CD4-positive, alpha-beta T cell treated with Interleukin-12 subunit alpha and Interleukin-12 subunit beta, for 1 hour (primary cell): Measurements from ENCODE around the gene ATP5F1E.
A peak's percentile ranks its signal among the peaks of the same experiment; 100 is the strongest.

Source experiments
- DNase-seq: peaks from one replicate; pipeline ENCODE4 v3.0.0-alpha.2; 2020

Gene ATP5F1E

GRCh38 chr20:59032023-59032712 is at the start of gene ATP5F1E:
Gene ATP5F1E, minus strand, starts transcription at chr20:59032335. Its CDS starts 84 bp downstream, at chr20:59032251.
- DNase-seq = peak; percentile 98

- DNase-seq = no peak
These were observed 48.9 kb upstream of the ATP5F1E start for GRCh38 chr20:59081036-59081435.

- DNase-seq = no peak
These were observed 46.1 kb upstream of the ATP5F1E start for GRCh38 chr20:59078231-59078630.

GRCh38 chr20:59077705-59078104 is 45.6 kb upstream of the ATP5F1E start:
- no peak for DNase-seq

- no peak for DNase-seq
These were observed 43.9 kb upstream of the ATP5F1E start for GRCh38 chr20:59075934-59076508.

GRCh38 chr20:59074456-59074855 is 42.3 kb upstream of the ATP5F1E start:
- DNase-seq = no peak

GRCh38 chr20:59073582-59073981 is 41.4 kb upstream of the ATP5F1E start:
- no peak for DNase-seq

- DNase-seq = no peak
These were observed 39.1 kb upstream of the ATP5F1E start for GRCh38 chr20:59071216-59071615.

GRCh38 chr20:59069026-59069425 is 36.9 kb upstream of the ATP5F1E start:
- no peak for DNase-seq

- no peak for DNase-seq
These were observed 36.4 kb upstream of the ATP5F1E start for GRCh38 chr20:59068534-59068933.

GRCh38 chr20:59064214-59064722 is 32.1 kb upstream of the ATP5F1E start:
- DNase-seq = no peak

GRCh38 chr20:59063358-59064213 is 31.5 kb upstream of the ATP5F1E start:
- DNase-seq = no peak

- DNase-seq = no peak
These were observed 29.9 kb upstream of the ATP5F1E start for GRCh38 chr20:59062081-59062480.

GRCh38 chr20:59055302-59055701 is 23.2 kb upstream of the ATP5F1E start:
- DNase-seq = peak; percentile 48

- no peak for DNase-seq
These were observed 19.6 kb upstream of the ATP5F1E start for GRCh38 chr20:59051666-59052185.

- no peak for DNase-seq
These were observed 18.3 kb upstream of the ATP5F1E start for GRCh38 chr20:59050437-59050836.

GRCh38 chr20:59048681-59049030 is 16.5 kb upstream of the ATP5F1E start:
- DNase-seq = no peak

- no peak for DNase-seq
These were observed 16.0 kb upstream of the ATP5F1E start for GRCh38 chr20:59047938-59048680.

GRCh38 chr20:59046862-59047261 is 14.7 kb upstream of the ATP5F1E start:
- DNase-seq = no peak

- DNase-seq = no peak
These were observed 12.7 kb upstream of the ATP5F1E start for GRCh38 chr20:59044796-59045195.

GRCh38 chr20:59044295-59044694 is 12.2 kb upstream of the ATP5F1E start:
- no peak for DNase-seq

- DNase-seq = peak; percentile 39
These were observed 11.6 kb upstream of the ATP5F1E start for GRCh38 chr20:59043698-59044097.
